Measurements from ENCODE around the gene PDLIM4.

GRCh38 chr5:132213666-132214065 is 43.8 kb upstream of the PDLIM4 start:
- TF ChIP-seq GATA2 (IDR thresholded peaks at IDR 0.05; ENCODE audit: low read depth, low read length) (no peak), GATA3 (IDR thresholded peaks at IDR 0.05; ENCODE audit: low read depth, low read length) (no peak)
